ENCODE data around the gene CDH13. TPM values are rescaled to one million over a fixed set of nuclear protein-coding genes. Genes with fewer than 3 reads are reported as not detected.

CDH13 gene
- total and polyA plus RNA-seq, 2 experiments from 2014 or later = 1.2 to 1.5 TPM

MicroRNAs encoded within 50 kb of the gene (microRNA counts, 767-probe panel; counts per million panel counts)
- microRNA hsa-miR-3182 = not detected

Small RNA genes within 50 kb of the gene (microRNA-seq; reads per million reads assigned to microRNA genes)
- not detected for gene MIR3182
- gene MIR8058 = not detected

Small RNA genes within 50 kb of the gene (small RNA-seq; reads per million reads assigned to genes)
- gene AC099506.2 (not detected), gene MIR3182 (not detected), gene MIR8058 (not detected)

Data from hepatocyte (in vitro differentiated cells).